ENCODE results near the gene WNT9B.

DNA sequence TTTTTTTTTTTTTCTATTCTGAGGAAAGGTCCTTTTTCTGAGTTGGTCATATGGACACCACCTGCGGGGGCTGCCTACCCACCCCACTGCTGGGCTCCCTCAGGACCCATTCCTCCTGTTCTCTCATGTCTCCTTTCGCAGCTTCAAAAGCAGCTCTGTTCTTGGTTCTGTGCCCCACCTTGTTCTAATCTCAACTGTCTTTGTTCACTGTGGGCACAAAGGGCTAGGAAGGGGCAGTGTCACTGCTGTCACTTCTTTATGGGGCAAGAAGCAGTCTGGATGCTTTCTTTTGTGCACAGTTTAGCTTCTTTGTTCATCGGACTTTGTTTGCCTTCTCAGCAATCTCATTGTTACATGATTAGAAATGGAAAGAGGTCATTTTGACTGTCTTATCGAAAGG, 78.7 kb downstream of the WNT9B start:
- TF ChIP-seq POLR2AphosphoS5 (IDR thresholded peaks at IDR 0.05; ENCODE audit: low read depth, low read length) (no peak), TAF1 (IDR thresholded peaks at IDR 0.05; ENCODE audit: borderline replicate concordance, insufficient read depth, low read length) (no peak), FOXP2 (optimal IDR thresholded peaks at IDR 0.05; ENCODE audit: borderline replicate concordance, extremely low read depth, extremely low read length, insufficient read depth) (no peak), SIN3A (IDR thresholded peaks at IDR 0.05; ENCODE audit: borderline replicate concordance, insufficient read depth, low read length) (no peak)
- TF ChIP-seq, protein P1, sequence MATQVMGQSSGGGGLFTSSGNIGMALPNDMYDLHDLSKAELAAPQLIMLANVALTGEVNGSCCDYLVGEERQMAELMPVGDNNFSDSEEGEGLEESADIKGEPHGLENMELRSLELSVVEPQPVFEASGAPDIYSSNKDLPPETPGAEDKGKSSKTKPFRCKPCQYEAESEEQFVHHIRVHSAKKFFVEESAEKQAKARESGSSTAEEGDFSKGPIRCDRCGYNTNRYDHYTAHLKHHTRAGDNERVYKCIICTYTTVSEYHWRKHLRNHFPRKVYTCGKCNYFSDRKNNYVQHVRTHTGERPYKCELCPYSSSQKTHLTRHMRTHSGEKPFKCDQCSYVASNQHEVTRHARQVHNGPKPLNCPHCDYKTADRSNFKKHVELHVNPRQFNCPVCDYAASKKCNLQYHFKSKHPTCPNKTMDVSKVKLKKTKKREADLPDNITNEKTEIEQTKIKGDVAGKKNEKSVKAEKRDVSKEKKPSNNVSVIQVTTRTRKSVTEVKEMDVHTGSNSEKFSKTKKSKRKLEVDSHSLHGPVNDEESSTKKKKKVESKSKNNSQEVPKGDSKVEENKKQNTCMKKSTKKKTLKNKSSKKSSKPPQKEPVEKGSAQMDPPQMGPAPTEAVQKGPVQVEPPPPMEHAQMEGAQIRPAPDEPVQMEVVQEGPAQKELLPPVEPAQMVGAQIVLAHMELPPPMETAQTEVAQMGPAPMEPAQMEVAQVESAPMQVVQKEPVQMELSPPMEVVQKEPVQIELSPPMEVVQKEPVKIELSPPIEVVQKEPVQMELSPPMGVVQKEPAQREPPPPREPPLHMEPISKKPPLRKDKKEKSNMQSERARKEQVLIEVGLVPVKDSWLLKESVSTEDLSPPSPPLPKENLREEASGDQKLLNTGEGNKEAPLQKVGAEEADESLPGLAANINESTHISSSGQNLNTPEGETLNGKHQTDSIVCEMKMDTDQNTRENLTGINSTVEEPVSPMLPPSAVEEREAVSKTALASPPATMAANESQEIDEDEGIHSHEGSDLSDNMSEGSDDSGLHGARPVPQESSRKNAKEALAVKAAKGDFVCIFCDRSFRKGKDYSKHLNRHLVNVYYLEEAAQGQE (IDR thresholded peaks at IDR 0.05; ENCODE audit: insufficient read depth in 1 of 2, low read depth in 2 of 2, low read length in 2 of 2) = no peak
